GM12878 (cell line): ENCODE measurements around the gene TIPARP. TPM values are rescaled to one million over a fixed set of nuclear protein-coding genes. Genes with fewer than 3 reads are reported as not detected.

Experiments
- ATAC-seq: fragments of 200-7000 bp; cut with Tn5 transposase; 3 replicates; pipeline ENCODE4 v1.9.1; 2020; ENCODE audit warnings: mild to moderate bottlenecking, moderate library complexity
- BruUV-seq: library from RNA; stranded (reverse); fragments of 400-500 nt; replicated peaks from 2 replicates; lab custom pipeline; 2021; lab: Mats Ljungman, UMichigan
- CTCF ChIA-PET: fragments of 300-600 bp; sonication (Branson Sonifier 250); formaldehyde crosslinking; extraction: SDS; loops from one replicate; lab custom pipeline; 2021; ENCODE audit warnings: inconsistent platforms; lab: Yijun Ruan, JAX
- POLR2A ChIA-PET: fragments of 350-600 bp; formaldehyde crosslinking; extraction: SDS; loops from one replicate; lab custom pipeline; 2021; ENCODE audit warnings: inconsistent platforms; lab: Charles Lee
- RAD21 ChIA-PET: fragments of 300-600 bp; sonication (Branson Sonifier 250); formaldehyde crosslinking; loops from one replicate; lab custom pipeline; 2023; ENCODE audit warnings: antibody characterized with exemption; ENCODE audit not compliant: unreplicated experiment; lab: Charles Lee
- SMC1A ChIA-PET: fragments of 300-600 bp; sonication (Branson Sonifier 250); formaldehyde crosslinking; loops from one replicate; lab custom pipeline; 2023; ENCODE audit not compliant: unreplicated experiment, uncharacterized antibody; lab: Charles Lee
- DNase-seq: peaks from one replicate; pipeline ENCODE4 v3.0.0-alpha.2; 2011; ENCODE audit warnings: low read depth, low spot score
- FAIRE-seq: peaks from 3 replicates; lab custom pipeline; 2011; peaks lifted over from hg19 to GRCh38; lab: Jason Lieb, UNC
- H2AFZ ChIP-seq: 2 replicates; pipeline ENCODE4 v1.6.0; 2011; ENCODE audit warnings: low read depth, low read length, control low read depth; ENCODE audit not compliant: control insufficient read depth
- H3K27ac ChIP-seq: 2 replicates; pipeline ENCODE4 v1.5.1; 2011; ENCODE audit warnings: control low read depth; ENCODE audit not compliant: control insufficient read depth, insufficient read depth
- H3K27me3 ChIP-seq, 2 experiments: replicated peaks in 1 of 2; 2 replicates each; pipeline versions ENCODE4 v1.6.0 to v1.6.1; 2011; ENCODE audit warnings: low read length in 1 of 2; ENCODE audit not compliant: control insufficient read depth in 2 of 2, insufficient read depth in 2 of 2
- H3K36me3 ChIP-seq, 2 experiments: 2 replicates each; pipeline ENCODE4 v1.5.1; 2011; ENCODE audit warnings: low read length in 1 of 2; ENCODE audit not compliant: control insufficient read depth in 2 of 2, insufficient read depth in 2 of 2
- H3K4me1 ChIP-seq: 2 replicates; pipeline ENCODE4 v1.6.1; 2011; ENCODE audit warnings: mild to moderate bottlenecking, low read length, moderate library complexity, mixed read lengths; ENCODE audit not compliant: control insufficient read depth, insufficient read depth
- H3K4me2 ChIP-seq: 2 replicates; pipeline ENCODE4 v1.6.0; 2011; ENCODE audit warnings: control low read depth; ENCODE audit not compliant: control insufficient read depth, insufficient read depth
- H3K4me3 ChIP-seq: fragments of 200-600 bp; sonication (generic); 2 replicates; pipeline ENCODE4 v1.5.1; 2016
- H3K79me2 ChIP-seq: 2 replicates; pipeline ENCODE4 v1.6.0; 2011; ENCODE audit warnings: low read length; ENCODE audit not compliant: control insufficient read depth, insufficient read depth
- H3K9ac ChIP-seq: 2 replicates; pipeline ENCODE4 v1.8.0; 2011; ENCODE audit warnings: low read length, control low read depth, mixed read lengths; ENCODE audit not compliant: control insufficient read depth, insufficient read depth
- H3K9me3 ChIP-seq: replicated peaks from 3 replicates; pipeline ENCODE4 v1.5.1; 2011; ENCODE audit warnings: mild to moderate bottlenecking, low read length; ENCODE audit not compliant: control insufficient read depth, insufficient read depth
- H4K20me1 ChIP-seq: 2 replicates; pipeline ENCODE4 v1.6.0; 2011; ENCODE audit not compliant: control insufficient read depth, insufficient read depth
- HDAC2 ChIP-seq: fragments of 200-600 bp; sonication (generic); IDR thresholded peaks from 2 replicates; pipeline ENCODE4 v1.6.1; 2017
- IKZF1 ChIP-seq: fragments of 450-650 bp; conservative IDR thresholded peaks from 2 replicates; pipeline ENCODE4 v1.6.1; 2017; ENCODE audit warnings: antibody characterized with exemption, mild to moderate bottlenecking
- MXI1 ChIP-seq: fragments of 150-350 bp; IDR thresholded peaks from 2 replicates; pipeline ENCODE4 v1.6.1; 2011; ENCODE audit warnings: low read depth, mild to moderate bottlenecking, inconsistent platforms, low read length, improper control_type of control experiment
- SREBF2 ChIP-seq: IDR thresholded peaks from 2 replicates; pipeline ENCODE4 v1.6.1; 2012; ENCODE audit warnings: mild to moderate bottlenecking, low read length
- SUZ12 ChIP-seq: fragments of 200-600 bp; sonication (generic); IDR thresholded peaks from one replicate; pipeline ENCODE4 v1.6.1; 2018; ENCODE audit warnings: antibody characterized with exemption, mild to moderate bottlenecking; ENCODE audit not compliant: unreplicated experiment
- ZNF24 ChIP-seq: fragments of 450-650 bp; IDR thresholded peaks from 2 replicates; pipeline ENCODE4 v1.6.1; 2017; ENCODE audit warnings: antibody characterized with exemption, mild to moderate bottlenecking
- WGBS: methylation state at CpG from one replicate; pipeline ENCODE4 v1.1.6; 2016; ENCODE audit warnings: low lambda C conversion rate; ENCODE audit not compliant: insufficient replicate concordance, insufficient coverage; ENCODE audit errors: missing lambda C conversion rate; 5-methylcytosine and 5-hydroxymethylcytosine counted together
- in situ Hi-C: fragments of 300-500 bp; cut with MboI; formaldehyde crosslinking; loops from 9 replicates; pipeline ENCODE4 v1.14.3; 2018; ENCODE audit warnings: mixed read lengths
- intact Hi-C: fragments of 100-400 bp; cut with micrococcal nuclease; formaldehyde crosslinking; loops from one replicate; pipeline ENCODE4 v1.14.2; 2022; ENCODE audit not compliant: unreplicated experiment
- polyA plus RNA-seq, 11 experiments: library from polyadenylated mRNA; depleted of rRNA in 4 of 11; unstranded in 6 of 11; stranded (reverse) in 5 of 11; fragments of >200 nt; fragmentation: Nextera tagmentation in 4 of 11; fragmentation: Illumina TruSeq in 1 of 11; extraction: Ambion mirVana in 4 of 11; extraction: Trizol in 1 of 11; gene quantifications; 1 replicate in 1 of 11; 2 replicates in 10 of 11; pipeline versions ENCODE4 v1.2.1 to v1.2.3, GENCODE V29; 2011 to 2016; ENCODE audit warnings: inconsistent platforms in 2 of 11, missing spikeins in 2 of 11, low read depth in 1 of 11
- total RNA-seq, 4 experiments: library from RNA; depleted of rRNA in 3 of 4; stranded (reverse); fragments of >200 nt in 3 of 4; fragmentation: Illumina TruSeq in 1 of 4; extraction: Trizol in 1 of 4; gene quantifications; 2 replicates each; pipeline versions ENCODE4 v1.2.1 to v1.2.3, GENCODE V29; 2013 to 2021
- TF ChIP-seq, protein P1 (sequence below): fragments of 450-650 bp; IDR thresholded peaks from 2 replicates; pipeline ENCODE4 v1.6.1; 2017; ENCODE audit warnings: mild to moderate bottlenecking, moderate library complexity
- TF ChIP-seq, protein P2 (sequence below): fragments of 450-650 bp; formaldehyde crosslinking; IDR thresholded peaks from 2 replicates; pipeline ENCODE4 v1.4.0; 2022; ENCODE audit warnings: mild to moderate bottlenecking, moderate library complexity

Gene TIPARP
- total and polyA plus RNA-seq, 10 of the 15 experiments (the other 5 are each of a cell fraction or from before 2014, with no cell fraction given), result 3.2 to 21.5 (median 12.0) TPM

DNA sequence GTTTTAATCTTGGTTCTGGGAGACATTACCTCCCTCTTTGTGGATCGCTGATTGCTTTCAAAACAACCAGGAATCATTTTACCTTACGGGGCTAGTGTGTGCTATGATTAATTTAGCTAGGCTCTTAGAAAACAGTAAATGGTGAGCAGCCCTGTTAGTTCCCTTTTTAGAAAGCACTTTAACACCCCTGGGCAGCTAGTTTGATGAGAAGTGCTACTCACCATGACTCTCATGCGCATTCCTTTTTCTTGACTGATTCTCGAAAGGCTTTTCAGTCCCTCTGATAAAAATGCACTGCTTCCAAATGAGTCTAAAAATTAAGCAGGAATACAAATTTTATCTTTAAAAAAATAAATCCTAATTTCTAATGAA lies 76.5 kb downstream of the TIPARP start:
- RAD21 ChIA-PET, result no interaction called here
- Histone ChIP-seq H3K4me1 (no peaks in the 10 kb centered on the region), H3K27ac (no peak overlapping the region)
- CTCF ChIA-PET, result interaction anchor here (0.8 to 1.0 kb wide), 2 partner anchors 9 to 97 kb away, joined by 3 read pairs; no protein-coding TSS in a partner anchor
- intact Hi-C loops (no loop called here), in situ Hi-C loops (no loop called here)
- POLR2A ChIA-PET, result no interaction called here
- FAIRE-seq, result no peak
- TF ChIP-seq SUZ12, result no peak
- TF ChIP-seq, protein P1, sequence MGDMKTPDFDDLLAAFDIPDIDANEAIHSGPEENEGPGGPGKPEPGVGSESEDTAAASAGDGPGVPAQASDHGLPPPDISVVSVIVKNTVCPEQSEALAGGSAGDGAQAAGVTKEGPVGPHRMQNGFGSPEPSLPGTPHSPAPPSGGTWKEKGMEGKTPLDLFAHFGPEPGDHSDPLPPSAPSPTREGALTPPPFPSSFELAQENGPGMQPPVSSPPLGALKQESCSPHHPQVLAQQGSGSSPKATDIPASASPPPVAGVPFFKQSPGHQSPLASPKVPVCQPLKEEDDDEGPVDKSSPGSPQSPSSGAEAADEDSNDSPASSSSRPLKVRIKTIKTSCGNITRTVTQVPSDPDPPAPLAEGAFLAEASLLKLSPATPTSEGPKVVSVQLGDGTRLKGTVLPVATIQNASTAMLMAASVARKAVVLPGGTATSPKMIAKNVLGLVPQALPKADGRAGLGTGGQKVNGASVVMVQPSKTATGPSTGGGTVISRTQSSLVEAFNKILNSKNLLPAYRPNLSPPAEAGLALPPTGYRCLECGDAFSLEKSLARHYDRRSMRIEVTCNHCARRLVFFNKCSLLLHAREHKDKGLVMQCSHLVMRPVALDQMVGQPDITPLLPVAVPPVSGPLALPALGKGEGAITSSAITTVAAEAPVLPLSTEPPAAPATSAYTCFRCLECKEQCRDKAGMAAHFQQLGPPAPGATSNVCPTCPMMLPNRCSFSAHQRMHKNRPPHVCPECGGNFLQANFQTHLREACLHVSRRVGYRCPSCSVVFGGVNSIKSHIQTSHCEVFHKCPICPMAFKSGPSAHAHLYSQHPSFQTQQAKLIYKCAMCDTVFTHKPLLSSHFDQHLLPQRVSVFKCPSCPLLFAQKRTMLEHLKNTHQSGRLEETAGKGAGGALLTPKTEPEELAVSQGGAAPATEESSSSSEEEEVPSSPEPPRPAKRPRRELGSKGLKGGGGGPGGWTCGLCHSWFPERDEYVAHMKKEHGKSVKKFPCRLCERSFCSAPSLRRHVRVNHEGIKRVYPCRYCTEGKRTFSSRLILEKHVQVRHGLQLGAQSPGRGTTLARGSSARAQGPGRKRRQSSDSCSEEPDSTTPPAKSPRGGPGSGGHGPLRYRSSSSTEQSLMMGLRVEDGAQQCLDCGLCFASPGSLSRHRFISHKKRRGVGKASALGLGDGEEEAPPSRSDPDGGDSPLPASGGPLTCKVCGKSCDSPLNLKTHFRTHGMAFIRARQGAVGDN, result no peak
- no peak for TF ChIP-seq IKZF1
- TF ChIP-seq ZNF24, result no peak
- TF ChIP-seq, protein P2, sequence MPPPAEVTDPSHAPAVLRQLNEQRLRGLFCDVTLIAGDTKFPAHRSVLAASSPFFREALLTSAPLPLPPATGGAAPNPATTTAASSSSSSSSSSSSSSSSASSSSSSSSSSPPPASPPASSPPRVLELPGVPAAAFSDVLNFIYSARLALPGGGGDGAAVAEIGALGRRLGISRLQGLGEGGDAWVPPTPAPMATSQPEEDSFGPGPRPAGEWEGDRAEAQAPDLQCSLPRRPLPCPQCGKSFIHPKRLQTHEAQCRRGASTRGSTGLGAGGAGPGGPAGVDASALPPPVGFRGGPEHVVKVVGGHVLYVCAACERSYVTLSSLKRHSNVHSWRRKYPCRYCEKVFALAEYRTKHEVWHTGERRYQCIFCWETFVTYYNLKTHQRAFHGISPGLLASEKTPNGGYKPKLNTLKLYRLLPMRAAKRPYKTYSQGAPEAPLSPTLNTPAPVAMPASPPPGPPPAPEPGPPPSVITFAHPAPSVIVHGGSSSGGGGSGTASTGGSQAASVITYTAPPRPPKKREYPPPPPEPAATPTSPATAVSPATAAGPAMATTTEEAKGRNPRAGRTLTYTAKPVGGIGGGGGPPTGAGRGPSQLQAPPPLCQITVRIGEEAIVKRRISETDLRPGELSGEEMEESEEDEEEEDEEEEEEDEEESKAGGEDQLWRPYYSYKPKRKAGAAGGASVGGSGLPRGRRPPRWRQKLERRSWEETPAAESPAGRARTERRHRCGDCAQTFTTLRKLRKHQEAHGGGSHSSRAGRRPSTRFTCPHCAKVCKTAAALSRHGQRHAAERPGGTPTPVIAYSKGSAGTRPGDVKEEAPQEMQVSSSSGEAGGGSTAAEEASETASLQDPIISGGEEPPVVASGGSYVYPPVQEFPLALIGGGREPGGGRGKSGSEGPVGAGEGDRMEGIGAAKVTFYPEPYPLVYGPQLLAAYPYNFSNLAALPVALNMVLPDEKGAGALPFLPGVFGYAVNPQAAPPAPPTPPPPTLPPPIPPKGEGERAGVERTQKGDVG (CRISPR knock-in tag), result no peak
- no peak for TF ChIP-seq HDAC2
- no peak for TF ChIP-seq SREBF2
- TF ChIP-seq MXI1, result no peak
- TF ChIP-seq, all 136 proteins: peak for 0
- Histone ChIP-seq H3K79me2 (no peaks in the 10 kb centered on the region), H3K9me3 (peaks cover 2% of the 10 kb centered on the region; the same call in 1 of the 3 replicates), H3K4me3 (no peak overlapping the region), H3K9ac (no peak overlapping the region), H3K27me3 (no peaks in the 10 kb centered on the region), H2AFZ (no peak overlapping the region), H3K4me2 (no peak overlapping the region), H4K20me1 (no peaks in the 10 kb centered on the region), H3K36me3 (no peaks in the 10 kb centered on the region)
- 97% methylated on average over 4 of the region's 4 CpGs for WGBS
- DNase-seq, result no peak
- no TSS peak for BruUV-seq
- no peak for ATAC-seq
- SMC1A ChIA-PET, result interaction anchor here (1.7 kb wide), 1 partner anchor 10 kb away, joined by 6 read pairs; no protein-coding TSS in a partner anchor
